ENCODE results near the gene DOCK2.

DNA sequence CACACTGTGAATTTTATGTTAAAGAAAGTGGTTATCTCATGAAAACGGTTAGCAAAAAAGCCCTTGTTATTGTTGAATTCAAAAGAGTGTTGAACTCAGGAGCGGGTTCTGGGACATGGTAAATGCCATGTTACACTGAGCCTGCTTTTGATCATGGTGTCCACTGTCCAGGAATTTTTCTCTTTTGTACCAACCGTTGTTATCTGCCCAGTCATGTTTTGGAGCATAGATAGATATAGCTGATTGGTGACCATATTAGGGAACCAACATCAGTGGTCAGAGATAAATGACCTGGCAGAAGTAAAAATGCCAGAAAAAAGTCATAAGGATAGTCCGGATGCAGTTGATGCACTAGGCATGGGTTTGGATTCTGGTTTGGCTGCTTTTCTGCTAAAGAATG lies 29.3 kb downstream of the DOCK2 start:
- TF ChIP-seq, protein P1, sequence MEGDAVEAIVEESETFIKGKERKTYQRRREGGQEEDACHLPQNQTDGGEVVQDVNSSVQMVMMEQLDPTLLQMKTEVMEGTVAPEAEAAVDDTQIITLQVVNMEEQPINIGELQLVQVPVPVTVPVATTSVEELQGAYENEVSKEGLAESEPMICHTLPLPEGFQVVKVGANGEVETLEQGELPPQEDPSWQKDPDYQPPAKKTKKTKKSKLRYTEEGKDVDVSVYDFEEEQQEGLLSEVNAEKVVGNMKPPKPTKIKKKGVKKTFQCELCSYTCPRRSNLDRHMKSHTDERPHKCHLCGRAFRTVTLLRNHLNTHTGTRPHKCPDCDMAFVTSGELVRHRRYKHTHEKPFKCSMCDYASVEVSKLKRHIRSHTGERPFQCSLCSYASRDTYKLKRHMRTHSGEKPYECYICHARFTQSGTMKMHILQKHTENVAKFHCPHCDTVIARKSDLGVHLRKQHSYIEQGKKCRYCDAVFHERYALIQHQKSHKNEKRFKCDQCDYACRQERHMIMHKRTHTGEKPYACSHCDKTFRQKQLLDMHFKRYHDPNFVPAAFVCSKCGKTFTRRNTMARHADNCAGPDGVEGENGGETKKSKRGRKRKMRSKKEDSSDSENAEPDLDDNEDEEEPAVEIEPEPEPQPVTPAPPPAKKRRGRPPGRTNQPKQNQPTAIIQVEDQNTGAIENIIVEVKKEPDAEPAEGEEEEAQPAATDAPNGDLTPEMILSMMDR (IDR thresholded peaks at IDR 0.05 in 4 of 5, conservative IDR thresholded peaks at IDR 0.05 in 1 of 5) = no peak
- TF ChIP-seq POLR2A (IDR thresholded peaks at IDR 0.05) = no peak
